ENCODE results near the gene POMGNT2. TPM values are rescaled to one million over a fixed set of nuclear protein-coding genes. Genes with fewer than 3 reads are reported as not detected.

The POMGNT2 gene
- total RNA-seq, 1 donor from 2014 or later, result 18.8 TPM

Other genes starting within 250 kb of the POMGNT2 start
- gene CYP8B1, start 230.2 kb downstream of the POMGNT2 start, total RNA-seq, result not detected
- 16.7 TPM for gene ZNF662, start 199.9 kb downstream of the POMGNT2 start, total RNA-seq
- 4.5 TPM for gene GASK1A, start 126.8 kb downstream of the POMGNT2 start, total RNA-seq
- gene SNRK, start 180.5 kb upstream of the POMGNT2 start, total RNA-seq, result 97.8 TPM

Data from frontal cortex (tissue), 1 donor.